Keratinocyte (primary cell): ENCODE measurements around the gene CTDSPL2. TPM values are rescaled to one million over a fixed set of nuclear protein-coding genes. Genes with fewer than 3 reads are reported as not detected.

Source experiments
- DNase-seq: peaks from one replicate; pipeline ENCODE4 v3.0.0-alpha.2; 2011; ENCODE audit warnings: low read depth, missing footprints, low spot score
- FAIRE-seq: peaks from 2 replicates; lab custom pipeline; 2011; peaks lifted over from hg19 to GRCh38; lab: Jason Lieb, UNC
- H2AFZ ChIP-seq: 2 replicates; pipeline ENCODE4 v1.6.0; 2012; ENCODE audit warnings: low read length, control low read depth, inconsistent platforms; ENCODE audit not compliant: control insufficient read depth
- H3K27ac ChIP-seq: 2 replicates; pipeline ENCODE4 v1.5.1; 2011; ENCODE audit warnings: low read length; ENCODE audit not compliant: control insufficient read depth, insufficient read depth
- H3K27me3 ChIP-seq: 3 replicates; pipeline ENCODE4 v1.6.0; 2011; ENCODE audit warnings: low read length; ENCODE audit not compliant: control insufficient read depth, insufficient read depth; ENCODE audit errors: extremely low read depth
- H3K36me3 ChIP-seq, 2 experiments: 2 replicates in 1 of 2; 3 replicates in 1 of 2; pipeline ENCODE4 v1.5.1; 2011; ENCODE audit warnings: low read length in 2 of 2, mild to moderate bottlenecking in 1 of 2; ENCODE audit not compliant: control insufficient read depth in 2 of 2, insufficient read depth in 2 of 2; ENCODE audit errors: extremely low read depth in 1 of 2
- H3K4me1 ChIP-seq: 3 replicates; pipeline ENCODE4 v1.5.1; 2011; ENCODE audit warnings: low read length; ENCODE audit not compliant: control insufficient read depth, insufficient read depth; ENCODE audit errors: extremely low read depth
- H3K4me2 ChIP-seq: 3 replicates; pipeline ENCODE4 v1.6.0; 2011; ENCODE audit warnings: low read depth, low read length; ENCODE audit not compliant: control insufficient read depth, insufficient read depth; ENCODE audit errors: extremely low read depth
- H3K4me3 ChIP-seq, 3 experiments: fragments of 200-600 bp in 1 of 3; sonication (generic) in 1 of 3; 2 replicates in 2 of 3; 3 replicates in 1 of 3; pipeline ENCODE4 v1.5.1; 2011 to 2016; ENCODE audit warnings: low read length in 3 of 3, mild to moderate bottlenecking in 3 of 3, control low read depth in 2 of 3, inconsistent platforms in 1 of 3, low read depth in 1 of 3, mixed read lengths in 1 of 3, mixed run types in 1 of 3, moderate library complexity in 1 of 3; ENCODE audit not compliant: control insufficient read depth in 2 of 3, insufficient read depth in 2 of 3; ENCODE audit errors: extremely low read depth in 1 of 3
- H3K79me2 ChIP-seq: 2 replicates; pipeline ENCODE4 v1.6.0; 2012; ENCODE audit warnings: low read length; ENCODE audit not compliant: control insufficient read depth, insufficient read depth
- H3K9ac ChIP-seq: 3 replicates; pipeline ENCODE4 v1.6.0; 2011; ENCODE audit warnings: low read length; ENCODE audit not compliant: control insufficient read depth, insufficient read depth; ENCODE audit errors: extremely low read depth
- H3K9me1 ChIP-seq: 3 replicates; pipeline ENCODE4 v1.6.0; 2011; ENCODE audit warnings: low read length; ENCODE audit not compliant: control insufficient read depth, insufficient read depth; ENCODE audit errors: extremely low read depth
- H3K9me3 ChIP-seq: 2 replicates; pipeline ENCODE4 v1.5.1; 2012; ENCODE audit warnings: low read depth, low read length; ENCODE audit not compliant: control insufficient read depth
- H4K20me1 ChIP-seq: 3 replicates; pipeline ENCODE4 v1.6.0; 2011; ENCODE audit warnings: low read length; ENCODE audit not compliant: control insufficient read depth, insufficient read depth; ENCODE audit errors: extremely low read depth
- CTCF ChIP-seq, 3 experiments: IDR thresholded peaks in 1 of 3; conservative IDR thresholded peaks in 1 of 3; optimal IDR thresholded peaks in 1 of 3; 2 replicates in 2 of 3; 3 replicates in 1 of 3; pipeline versions ENCODE3 to v1.5.1; 2011; ENCODE audit warnings: low read length in 3 of 3, mild to moderate bottlenecking in 3 of 3, moderate library complexity in 2 of 3, control low read depth in 1 of 3, inconsistent platforms in 1 of 3; ENCODE audit not compliant: insufficient read depth in 2 of 3; ENCODE audit errors: extremely low read depth in 1 of 3
- EZH2 ChIP-seq: IDR thresholded peaks from one replicate; pipeline ENCODE4 v1.6.1; 2012; ENCODE audit warnings: inconsistent platforms, mild to moderate bottlenecking, low read length, moderate library complexity
- dilution Hi-C: fragments of 300-500 bp; cut with MboI; formaldehyde crosslinking; loops from one replicate; pipeline ENCODE4 v1.7.0; 2020; ENCODE audit warnings: low sequenced_read_pairs; ENCODE audit not compliant: extremely low pct_ligation_motif_present
- polyA plus RNA-seq, 5 experiments: library from polyadenylated mRNA; depleted of rRNA in 3 of 5; stranded (reverse) in 3 of 5; stranded (forward) in 1 of 5; unstranded in 1 of 5; fragments of >200 nt; gene quantifications; 1 replicate in 1 of 5; 2 replicates in 3 of 5; 3 replicates in 1 of 5; pipeline versions ENCODE4 v1.2.1 to v1.2.3, GENCODE V29; 2011 to 2012; ENCODE audit warnings: missing spikeins in 2 of 5, low read depth in 1 of 5, low replicate concordance in 1 of 5

The CTDSPL2 gene
- polyA plus RNA-seq, 1 donor (not counting 4 experiments of a cell fraction or from before 2014, with no cell fraction given), result 19.2 TPM

DNA sequence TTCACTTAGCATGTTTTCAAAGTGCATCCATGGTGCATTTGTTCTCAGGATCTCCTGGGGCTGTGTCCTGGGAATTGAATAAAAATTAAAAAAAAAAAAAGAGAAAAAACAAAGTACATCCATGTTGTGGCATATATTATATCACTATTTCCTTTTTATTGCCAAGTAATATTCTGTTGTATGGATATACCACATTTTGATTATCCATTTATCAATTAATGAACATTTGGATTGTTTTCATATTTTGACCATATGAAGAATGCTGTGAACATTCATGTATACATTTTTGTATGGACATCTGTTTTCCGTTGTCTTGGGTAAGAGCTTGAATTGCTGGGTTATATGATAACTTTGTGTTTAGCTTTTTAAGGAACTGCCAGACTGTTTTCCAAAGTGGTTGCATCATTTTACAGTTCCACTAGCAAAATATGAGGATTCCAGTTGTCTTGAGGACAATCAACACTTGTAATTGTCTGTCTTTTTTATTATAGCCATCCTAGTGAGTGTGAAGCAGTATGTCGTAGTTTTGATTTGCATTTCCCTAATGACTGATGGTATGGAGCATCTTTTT lies 44.5 kb downstream of the CTDSPL2 start:
- no peaks in the 10 kb centered on the region for H3K36me3 ChIP-seq
- dilution Hi-C loops, result no loop called here
- FAIRE-seq (no peak), DNase-seq (no peak)
- H3K79me2 ChIP-seq, result peaks cover 11% of the 10 kb centered on the region
- no peaks in the 10 kb centered on the region for H3K9me3 ChIP-seq
- no peak overlapping the region for H3K4me2 ChIP-seq
- no peaks in the 10 kb centered on the region for H4K20me1 ChIP-seq
- H3K4me1 ChIP-seq, result peaks cover 9% of the 10 kb centered on the region
- no peaks in the 10 kb centered on the region for H3K27me3 ChIP-seq
- H3K9me1 ChIP-seq, result no peaks in the 10 kb centered on the region
- H3K27ac ChIP-seq, result no peak overlapping the region
- TF ChIP-seq EZH2, result no peak
- TF ChIP-seq CTCF (optimal IDR thresholded peaks at IDR 0.05 in 1 of 3, IDR thresholded peaks at IDR 0.05 in 1 of 3, conservative IDR thresholded peaks at IDR 0.05 in 1 of 3; ENCODE audit: extremely low read depth in 1 of 3, insufficient read depth in 2 of 3, low read length in 3 of 3), result no peak
- H3K9ac ChIP-seq, result no peak overlapping the region
- no peak overlapping the region for H3K4me3 ChIP-seq
- H2AFZ ChIP-seq, result no peak overlapping the region

DNA sequence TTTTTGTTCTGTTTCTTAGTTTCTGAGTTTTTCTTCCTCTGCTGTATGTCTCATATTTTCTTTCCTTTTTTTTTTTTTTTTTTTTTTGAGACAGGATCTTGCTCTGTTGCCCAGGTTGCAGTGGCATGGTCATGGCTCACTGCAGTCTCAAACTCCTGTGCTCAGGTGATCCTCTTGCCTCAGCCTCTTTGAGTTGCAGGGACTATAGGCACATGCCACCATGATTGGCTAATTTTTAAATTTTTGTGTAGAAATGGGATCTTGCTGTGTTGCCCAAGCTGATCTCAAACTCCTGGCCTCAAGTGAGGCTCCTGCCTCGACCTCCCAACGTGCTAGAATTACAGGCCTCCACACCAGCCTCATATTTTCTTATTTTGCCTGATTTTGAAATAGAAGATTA lies 51.9 kb downstream of the CTDSPL2 start:
- Histone ChIP-seq H3K27ac (no peak overlapping the region), H3K9ac (no peak overlapping the region), H3K4me3 (no peak overlapping the region), H3K9me3 (no peaks in the 10 kb centered on the region), H3K79me2 (peaks cover 28% of the 10 kb centered on the region), H4K20me1 (peaks cover 3% of the 10 kb centered on the region), H3K36me3 (no peaks in the 10 kb centered on the region), H3K4me1 (no peaks in the 10 kb centered on the region), H3K9me1 (no peaks in the 10 kb centered on the region), H3K27me3 (no peaks in the 10 kb centered on the region), H2AFZ (no peak overlapping the region), H3K4me2 (no peak overlapping the region)
- FAIRE-seq (no peak), DNase-seq (no peak)
- TF ChIP-seq EZH2 (no peak), CTCF (optimal IDR thresholded peaks at IDR 0.05 in 1 of 3, IDR thresholded peaks at IDR 0.05 in 1 of 3, conservative IDR thresholded peaks at IDR 0.05 in 1 of 3; ENCODE audit: extremely low read depth in 1 of 3, insufficient read depth in 2 of 3, low read length in 3 of 3) (no peak)
- dilution Hi-C loops, result no loop called here
